HG03135 (cell line): Measurements from ENCODE around the gene TBCCD1.

Experiments
- ATAC-seq: cut with Tn5 transposase; IDR thresholded peaks from one replicate; pipeline ENCODE4 v1.9.1; 2021; ENCODE audit warnings: mild to moderate bottlenecking, moderate library complexity; ENCODE audit not compliant: unreplicated experiment

Gene TBCCD1

GRCh38 chr3:186567072-186567921 lies at the start of gene TBCCD1:
Gene TBCCD1 (minus strand): TSS chr3:186567339. CDS start chr3:186564329, 3,010 bp downstream.
- ATAC-seq, result peak; percentile 45

- ATAC-seq, result no peak
Observed at GRCh38 chr3:186616299-186616617, 49.1 kb upstream of the TBCCD1 start.

- ATAC-seq, result peak; percentile 74
Observed at GRCh38 chr3:186614597-186615483, 47.7 kb upstream of the TBCCD1 start.

- no peak for ATAC-seq
Observed at GRCh38 chr3:186614266-186614596, 47.1 kb upstream of the TBCCD1 start.

GRCh38 chr3:186613637-186614265 lies 46.6 kb upstream of the TBCCD1 start:
- ATAC-seq, result no peak

GRCh38 chr3:186612721-186613636 lies 45.8 kb upstream of the TBCCD1 start, which contains the start of gene AHSG:
Gene AHSG (plus strand): TSS chr3:186613060. CDS start chr3:186613142, 82 bp downstream.
- ATAC-seq, result no peak

- no peak for ATAC-seq
Observed at GRCh38 chr3:186612065-186612464, 44.9 kb upstream of the TBCCD1 start.

- no peak for ATAC-seq
Observed at GRCh38 chr3:186609247-186609868, 42.2 kb upstream of the TBCCD1 start.

- ATAC-seq, result no peak
Observed at GRCh38 chr3:186608624-186609215, 41.6 kb upstream of the TBCCD1 start.

GRCh38 chr3:186605561-186606545 lies 38.7 kb upstream of the TBCCD1 start:
- no peak for ATAC-seq

- no peak for ATAC-seq
Observed at GRCh38 chr3:186605078-186605477, 37.9 kb upstream of the TBCCD1 start.

GRCh38 chr3:186603159-186603558 lies 36.0 kb upstream of the TBCCD1 start:
- ATAC-seq, result no peak

- no peak for ATAC-seq
Observed at GRCh38 chr3:186600896-186601295, 33.8 kb upstream of the TBCCD1 start.

- ATAC-seq, result no peak
Observed at GRCh38 chr3:186599785-186600166, 32.6 kb upstream of the TBCCD1 start.

GRCh38 chr3:186599142-186599784 lies 32.1 kb upstream of the TBCCD1 start:
- ATAC-seq, result no peak

- no peak for ATAC-seq
Observed at GRCh38 chr3:186598794-186599141, 31.6 kb upstream of the TBCCD1 start.

- ATAC-seq, result no peak
Observed at GRCh38 chr3:186598108-186598784, 31.1 kb upstream of the TBCCD1 start.
